SK-N-SH (cell line): Measurements from ENCODE around the gene S1PR1.

ENCODE experiments used
- CHD2 ChIP-seq: fragments of 150-350 bp; IDR thresholded peaks from 2 replicates; pipeline ENCODE4 v1.6.1; 2018; ENCODE audit warnings: low read length; ENCODE audit not compliant: partially characterized antibody
- CTCF ChIP-seq: fragments of 200-600 bp; sonication (generic); IDR thresholded peaks from 2 replicates; pipeline ENCODE4 v1.6.1; 2017; ENCODE audit warnings: antibody characterized with exemption, mild to moderate bottlenecking, moderate library complexity
- EP300 ChIP-seq, 2 experiments: IDR thresholded peaks; 2 replicates each; pipeline versions ENCODE4 v1.4.0 to v1.6.1; 2012; ENCODE audit warnings: borderline replicate concordance in 1 of 2, low read depth in 1 of 2, low read length in 1 of 2
- EZH2phosphoT487 ChIP-seq: fragments of 200-600 bp; sonication (generic); IDR thresholded peaks from 2 replicates; pipeline ENCODE4 v1.6.1; 2017; ENCODE audit warnings: low read depth, mixed run types, mild to moderate bottlenecking, antibody characterized with exemption, moderate library complexity, borderline replicate concordance
- FOXM1 ChIP-seq: IDR thresholded peaks from 2 replicates; pipeline ENCODE4 v1.4.0; 2012; ENCODE audit warnings: low read depth, mild to moderate bottlenecking
- IRF3 ChIP-seq: fragments of 150-350 bp; IDR thresholded peaks from 2 replicates; pipeline ENCODE4 v1.6.1; 2016; ENCODE audit warnings: mild to moderate bottlenecking, low read depth, low read length
- JUND ChIP-seq: IDR thresholded peaks from 2 replicates; pipeline ENCODE4 v1.4.0; 2012
- POLR2AphosphoS5 ChIP-seq: IDR thresholded peaks from 2 replicates; pipeline ENCODE4 v1.6.1; 2012; ENCODE audit warnings: low read depth, low read length
- RXRA ChIP-seq: IDR thresholded peaks from 2 replicates; pipeline ENCODE4 v1.4.0; 2012; ENCODE audit warnings: low read depth, mild to moderate bottlenecking, borderline replicate concordance
- SIN3A ChIP-seq: IDR thresholded peaks from 2 replicates; pipeline ENCODE4 v1.6.1; 2012; ENCODE audit warnings: low read depth, mild to moderate bottlenecking, low read length, moderate library complexity, borderline replicate concordance
- SMC3 ChIP-seq: IDR thresholded peaks from 2 replicates; pipeline ENCODE4 v1.6.1; 2012; ENCODE audit warnings: low read depth, low read length, improper control_type of control experiment

DNA sequence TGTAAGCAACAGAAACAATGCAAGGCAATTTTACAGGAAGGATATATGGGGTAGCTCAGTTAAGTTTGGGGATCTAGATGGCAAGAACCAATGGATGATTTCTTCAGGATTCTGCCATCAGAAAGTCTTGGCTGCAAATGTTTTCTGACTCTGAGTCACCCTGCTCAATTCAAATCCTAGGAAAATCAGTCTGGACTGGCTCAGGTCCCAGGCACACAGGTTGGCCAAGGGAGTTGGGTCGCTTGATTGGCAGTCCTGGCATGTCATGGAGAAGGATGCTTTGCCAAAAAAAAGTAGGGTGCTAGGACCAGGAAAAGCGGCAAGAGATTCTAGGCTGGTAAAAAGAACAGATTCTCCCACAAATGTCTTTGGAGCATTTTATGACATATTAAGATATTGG, 28.9 kb upstream of the S1PR1 start:
- TF ChIP-seq EP300 (IDR thresholded peaks at IDR 0.05; ENCODE audit: borderline replicate concordance in 1 of 2, low read depth in 1 of 2, low read length in 1 of 2) (no peak), CTCF (no peak), SIN3A (no peak), EZH2phosphoT487 (no peak), IRF3 (no peak), CHD2 (no peak), JUND (no peak), FOXM1 (no peak), RXRA (no peak), SMC3 (no peak), POLR2AphosphoS5 (no peak)
